Nephron progenitor cell (in vitro differentiated cells): ENCODE data around the gene WDR70.

Source experiments
- DNase-seq: peaks from one replicate; pipeline ENCODE4 v3.0.0; 2021
- H3K27ac Mint-ChIP-seq: 2 replicates; pipeline ENCODE4 v1.8.0; 2021; ENCODE audit warnings: mild to moderate bottlenecking, moderate library complexity, mixed read lengths
- H3K27me3 Mint-ChIP-seq: 2 replicates; pipeline ENCODE4 v1.8.0; 2021; ENCODE audit warnings: mild to moderate bottlenecking, low read depth, mixed read lengths; ENCODE audit not compliant: poor library complexity
- H3K36me3 Mint-ChIP-seq: 2 replicates; pipeline ENCODE4 v1.8.0; 2021; ENCODE audit warnings: low read depth, mixed read lengths
- H3K4me1 Mint-ChIP-seq: 2 replicates; pipeline ENCODE4 v1.8.0; 2021; ENCODE audit warnings: mixed read lengths
- H3K4me3 Mint-ChIP-seq: 2 replicates; pipeline ENCODE4 v1.8.0; 2021; ENCODE audit warnings: mild to moderate bottlenecking, moderate library complexity, mixed read lengths
- H3K9me3 Mint-ChIP-seq: 2 replicates; pipeline ENCODE4 v1.8.0; 2021; ENCODE audit warnings: mild to moderate bottlenecking, moderate library complexity, mixed read lengths
- TF ChIP-seq, protein P1 (sequence below): fragments of 200-600 bp; sonication (generic); IDR thresholded peaks from 2 replicates; pipeline ENCODE4 v1.5.0; 2021; ENCODE audit warnings: antibody characterized with exemption

The WDR70 gene

DNA sequence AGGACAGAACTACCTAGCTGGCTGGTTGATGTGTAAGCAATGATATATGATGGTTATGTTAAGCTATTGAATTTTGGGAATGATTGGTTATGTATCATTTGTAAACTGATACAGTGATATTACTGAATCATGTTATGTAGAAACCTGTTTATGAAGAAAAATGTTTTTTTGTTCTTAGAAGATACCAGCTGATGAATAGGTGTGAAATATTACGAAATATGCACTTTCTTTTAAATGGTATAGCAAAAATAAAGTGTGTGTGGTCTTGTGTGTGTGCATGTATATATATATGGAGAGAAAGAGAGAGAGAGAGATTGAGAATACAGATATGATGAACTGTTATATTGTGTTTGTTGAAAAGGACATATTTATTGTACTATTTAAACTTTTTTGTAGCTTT lies 164.1 kb downstream of the WDR70 start:
- H3K9me3 Mint-ChIP-seq: no peaks in the 10 kb centered on the region
- no peaks in the 10 kb centered on the region for H3K36me3 Mint-ChIP-seq
- no peak overlapping the region for H3K27ac Mint-ChIP-seq
- peaks cover 4% of the 10 kb centered on the region for H3K27me3 Mint-ChIP-seq
- TF ChIP-seq, protein P1, sequence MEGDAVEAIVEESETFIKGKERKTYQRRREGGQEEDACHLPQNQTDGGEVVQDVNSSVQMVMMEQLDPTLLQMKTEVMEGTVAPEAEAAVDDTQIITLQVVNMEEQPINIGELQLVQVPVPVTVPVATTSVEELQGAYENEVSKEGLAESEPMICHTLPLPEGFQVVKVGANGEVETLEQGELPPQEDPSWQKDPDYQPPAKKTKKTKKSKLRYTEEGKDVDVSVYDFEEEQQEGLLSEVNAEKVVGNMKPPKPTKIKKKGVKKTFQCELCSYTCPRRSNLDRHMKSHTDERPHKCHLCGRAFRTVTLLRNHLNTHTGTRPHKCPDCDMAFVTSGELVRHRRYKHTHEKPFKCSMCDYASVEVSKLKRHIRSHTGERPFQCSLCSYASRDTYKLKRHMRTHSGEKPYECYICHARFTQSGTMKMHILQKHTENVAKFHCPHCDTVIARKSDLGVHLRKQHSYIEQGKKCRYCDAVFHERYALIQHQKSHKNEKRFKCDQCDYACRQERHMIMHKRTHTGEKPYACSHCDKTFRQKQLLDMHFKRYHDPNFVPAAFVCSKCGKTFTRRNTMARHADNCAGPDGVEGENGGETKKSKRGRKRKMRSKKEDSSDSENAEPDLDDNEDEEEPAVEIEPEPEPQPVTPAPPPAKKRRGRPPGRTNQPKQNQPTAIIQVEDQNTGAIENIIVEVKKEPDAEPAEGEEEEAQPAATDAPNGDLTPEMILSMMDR: no peak
- no peak overlapping the region for H3K4me3 Mint-ChIP-seq
- no peak for DNase-seq
- no peaks in the 10 kb centered on the region for H3K4me1 Mint-ChIP-seq

DNA sequence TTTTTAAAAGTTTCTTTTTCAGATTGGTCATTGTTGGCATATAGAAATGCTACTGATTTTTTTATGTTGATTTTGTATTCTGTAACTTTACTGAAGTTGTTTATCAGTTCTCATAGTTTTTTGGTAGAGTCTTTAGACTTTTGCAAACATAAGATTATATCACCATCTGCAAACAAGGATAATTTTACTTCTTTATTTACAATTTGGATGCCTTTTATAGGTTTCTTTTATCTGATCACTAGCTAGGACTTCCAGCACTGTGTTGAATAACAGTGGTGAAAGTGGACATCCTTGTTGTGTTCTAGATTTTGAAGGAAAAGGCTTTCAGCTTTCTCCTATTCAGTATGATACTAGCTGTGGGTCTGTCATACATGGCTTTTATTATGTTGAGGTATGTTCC lies 170.3 kb downstream of the WDR70 start:
- TF ChIP-seq, protein P1: no peak
- peaks cover 11% of the 10 kb centered on the region for H3K4me1 Mint-ChIP-seq
- no peak overlapping the region for H3K4me3 Mint-ChIP-seq
- H3K9me3 Mint-ChIP-seq: peaks cover 3% of the 10 kb centered on the region
- no peaks in the 10 kb centered on the region for H3K27me3 Mint-ChIP-seq
- DNase-seq: no peak
- no peak overlapping the region for H3K27ac Mint-ChIP-seq
- H3K36me3 Mint-ChIP-seq: peaks cover 4% of the 10 kb centered on the region

DNA sequence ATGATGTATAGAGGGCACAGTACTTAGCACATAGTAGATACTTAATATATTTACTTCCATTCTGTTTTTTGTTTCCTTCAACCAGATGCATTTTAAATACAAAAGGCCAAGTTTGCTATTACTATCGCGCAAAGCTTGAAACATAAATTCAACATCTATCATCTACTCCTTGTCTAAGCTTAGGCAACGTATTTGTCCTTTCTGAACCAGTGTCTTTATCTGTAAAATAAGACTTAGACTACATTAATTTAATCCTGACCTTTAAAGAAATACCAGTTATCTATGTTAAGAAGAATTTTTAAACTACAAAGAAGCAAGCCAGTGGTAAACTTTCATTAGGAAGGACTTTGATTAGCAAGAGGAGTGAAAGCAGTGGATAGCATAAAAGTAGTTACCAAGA lies 173.0 kb downstream of the WDR70 start:
- peaks cover 5% of the 10 kb centered on the region for H3K9me3 Mint-ChIP-seq
- TF ChIP-seq, protein P1: no peak
- H3K36me3 Mint-ChIP-seq: peaks cover 11% of the 10 kb centered on the region
- DNase-seq: no peak
- H3K4me1 Mint-ChIP-seq: peaks cover 11% of the 10 kb centered on the region
- no peaks in the 10 kb centered on the region for H3K27me3 Mint-ChIP-seq
- H3K27ac Mint-ChIP-seq: no peak overlapping the region
- no peak overlapping the region for H3K4me3 Mint-ChIP-seq

DNA sequence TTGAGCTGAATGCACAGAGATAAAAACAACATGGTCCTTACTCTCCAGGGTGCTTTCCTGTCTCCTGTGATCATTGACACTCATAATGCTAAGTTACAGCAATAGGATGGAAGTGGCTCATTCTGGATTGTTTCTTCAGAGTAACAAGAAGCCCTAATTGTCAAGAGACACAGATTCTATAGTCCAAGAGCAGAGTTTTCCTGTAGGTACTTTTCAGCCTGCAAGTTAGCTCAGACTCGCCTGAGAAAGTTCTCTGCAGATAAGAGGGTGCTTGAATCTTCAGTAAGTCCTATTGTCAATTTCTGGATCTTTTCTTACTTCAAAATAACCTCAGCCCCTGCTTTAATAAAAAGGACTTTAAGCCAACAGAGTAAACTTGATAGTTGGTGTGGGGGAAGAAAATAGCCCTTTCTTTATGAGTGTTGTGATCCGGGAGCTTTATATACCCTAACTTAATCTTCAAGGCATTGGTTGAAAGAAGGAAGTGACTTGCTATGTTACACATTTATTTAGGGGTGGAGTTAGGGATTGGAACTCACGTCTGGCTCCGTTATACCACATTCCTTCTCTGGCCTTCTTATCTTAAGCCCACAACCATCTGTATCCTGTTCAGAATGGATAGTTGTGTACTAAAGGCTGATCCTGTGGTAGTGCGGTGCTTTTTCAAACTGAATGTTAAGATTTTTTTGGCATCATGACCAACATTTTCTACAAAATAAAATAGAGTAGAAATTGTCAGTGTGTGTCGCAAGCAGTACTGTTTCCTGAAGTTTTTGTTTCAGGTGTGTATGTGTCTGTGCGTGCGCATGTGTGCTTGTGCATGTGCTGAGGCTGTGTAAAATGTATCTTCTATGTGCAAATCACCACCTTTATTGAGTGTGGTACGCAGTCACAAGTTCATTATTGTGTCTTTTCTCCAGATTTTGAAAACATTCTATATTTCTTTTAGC lies 173.9 kb downstream of the WDR70 start:
- DNase-seq: no peak
- Mint-ChIP-seq H3K27me3 (no peaks in the 10 kb centered on the region), H3K4me1 (peaks cover 11% of the 10 kb centered on the region), H3K36me3 (peaks cover 15% of the 10 kb centered on the region), H3K4me3 (no peak overlapping the region), H3K27ac (peak overlapping the region; percentile 55), H3K9me3 (peaks cover 5% of the 10 kb centered on the region)
- TF ChIP-seq, protein P1: no peak

DNA sequence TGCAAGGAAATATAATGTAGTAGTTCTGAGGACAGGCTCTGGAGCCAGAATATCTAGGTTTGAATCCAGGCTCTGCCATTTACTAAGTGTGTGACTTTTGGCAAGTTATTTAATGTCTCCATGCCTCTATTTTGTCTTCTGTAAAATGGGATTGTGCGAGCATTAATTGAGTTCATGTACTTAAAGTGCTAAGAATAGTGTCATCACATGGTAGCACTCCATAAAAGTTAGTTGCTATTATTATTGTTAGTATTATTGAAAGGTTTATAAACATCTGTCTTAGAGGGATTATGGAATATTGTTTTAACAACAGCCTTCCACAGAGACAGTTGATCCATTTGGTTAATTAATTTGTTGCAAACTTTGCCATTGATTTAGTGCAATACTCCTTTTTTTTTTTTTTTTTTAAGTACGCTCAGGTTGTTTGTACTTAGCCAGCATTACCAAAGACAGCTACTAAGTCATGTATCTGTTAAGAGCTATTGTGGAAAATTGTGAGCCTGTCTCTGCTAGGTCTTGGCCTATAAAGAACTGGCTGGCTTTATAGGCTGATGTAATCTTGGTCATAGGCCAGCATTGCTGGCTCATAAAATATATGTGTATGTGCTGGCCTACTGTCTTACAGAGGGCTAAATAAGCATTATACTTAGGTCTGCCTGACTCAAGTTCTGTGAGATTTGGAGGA lies 174.7 kb downstream of the WDR70 start:
- H3K36me3 Mint-ChIP-seq: peaks cover 15% of the 10 kb centered on the region
- no peak overlapping the region for H3K27ac Mint-ChIP-seq

More for the DNA sequence above, 174.7 kb downstream of the WDR70 start:
- TF ChIP-seq, protein P1: no peak
- DNase-seq: no peak
- H3K4me3 Mint-ChIP-seq: no peak overlapping the region
- no peaks in the 10 kb centered on the region for H3K27me3 Mint-ChIP-seq
- H3K4me1 Mint-ChIP-seq: peaks cover 11% of the 10 kb centered on the region
- H3K9me3 Mint-ChIP-seq: peaks cover 5% of the 10 kb centered on the region
